ENCODE data around the gene PTTG1IP.

The PTTG1IP gene

DNA sequence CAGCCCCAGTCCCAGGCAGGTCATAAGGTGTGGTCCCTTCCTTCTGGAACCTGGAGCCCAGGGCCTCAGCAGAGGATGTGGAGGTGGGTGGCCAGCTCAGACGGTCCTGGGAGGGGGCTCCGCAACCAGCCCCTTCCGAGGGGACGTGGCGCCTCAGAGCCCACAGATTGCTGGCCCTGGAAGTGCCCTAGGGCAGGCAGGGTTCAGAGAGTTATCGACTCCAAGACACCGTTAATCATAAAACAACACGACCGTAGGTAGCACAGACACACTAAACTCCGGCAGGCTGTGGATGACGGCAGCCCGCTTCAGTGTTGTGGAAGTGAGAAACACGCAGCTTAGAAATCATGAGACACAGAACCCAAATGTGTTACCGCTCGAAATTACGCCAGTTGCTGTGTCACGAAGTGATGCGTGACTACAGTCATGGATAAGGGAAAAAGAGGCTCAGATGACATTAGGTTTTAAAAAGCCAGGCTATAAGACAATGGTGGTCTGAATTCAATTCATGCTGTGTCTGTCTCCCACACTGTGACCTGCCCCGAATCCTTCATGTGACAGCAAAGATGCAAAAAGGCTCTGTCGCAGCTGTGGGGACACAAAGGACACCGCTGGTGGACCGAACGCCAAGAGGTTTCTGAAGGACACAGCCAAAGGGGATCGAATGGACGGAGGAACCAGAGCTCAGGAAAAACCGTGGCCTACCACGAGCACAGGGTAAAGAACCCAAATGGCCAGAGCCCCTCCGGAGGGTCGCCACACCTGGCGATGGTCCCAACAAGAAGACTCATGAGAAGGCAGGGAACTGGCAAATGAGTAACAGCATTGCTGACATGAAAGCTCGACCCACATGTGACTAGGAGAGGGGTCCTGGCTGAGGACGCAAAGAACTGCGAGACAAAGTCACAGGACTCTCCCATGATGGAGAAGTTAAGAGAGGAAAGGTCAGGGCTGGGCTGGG, 53.9 kb downstream of the PTTG1IP start:
- no peak for DNase-seq

DNA sequence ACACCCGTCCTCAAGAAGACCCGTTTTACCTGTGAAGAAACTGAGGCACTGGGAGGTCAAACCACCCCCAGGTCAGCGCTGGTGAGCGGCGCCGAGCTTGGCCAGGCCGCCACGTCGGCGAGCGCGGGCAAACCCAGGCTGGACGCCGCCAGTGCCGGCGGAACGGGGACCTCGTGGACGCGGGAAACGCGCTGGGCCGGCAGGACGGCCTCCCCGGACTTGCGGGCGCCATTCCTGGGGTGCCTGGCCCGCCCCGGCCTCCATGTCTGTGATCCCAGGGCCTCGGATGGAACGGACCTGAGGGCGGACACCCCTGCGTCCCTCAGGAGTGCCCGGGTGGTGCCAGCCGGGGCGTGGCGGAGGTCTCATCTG, 54.9 kb downstream of the PTTG1IP start:
- no peak for DNase-seq

DNA sequence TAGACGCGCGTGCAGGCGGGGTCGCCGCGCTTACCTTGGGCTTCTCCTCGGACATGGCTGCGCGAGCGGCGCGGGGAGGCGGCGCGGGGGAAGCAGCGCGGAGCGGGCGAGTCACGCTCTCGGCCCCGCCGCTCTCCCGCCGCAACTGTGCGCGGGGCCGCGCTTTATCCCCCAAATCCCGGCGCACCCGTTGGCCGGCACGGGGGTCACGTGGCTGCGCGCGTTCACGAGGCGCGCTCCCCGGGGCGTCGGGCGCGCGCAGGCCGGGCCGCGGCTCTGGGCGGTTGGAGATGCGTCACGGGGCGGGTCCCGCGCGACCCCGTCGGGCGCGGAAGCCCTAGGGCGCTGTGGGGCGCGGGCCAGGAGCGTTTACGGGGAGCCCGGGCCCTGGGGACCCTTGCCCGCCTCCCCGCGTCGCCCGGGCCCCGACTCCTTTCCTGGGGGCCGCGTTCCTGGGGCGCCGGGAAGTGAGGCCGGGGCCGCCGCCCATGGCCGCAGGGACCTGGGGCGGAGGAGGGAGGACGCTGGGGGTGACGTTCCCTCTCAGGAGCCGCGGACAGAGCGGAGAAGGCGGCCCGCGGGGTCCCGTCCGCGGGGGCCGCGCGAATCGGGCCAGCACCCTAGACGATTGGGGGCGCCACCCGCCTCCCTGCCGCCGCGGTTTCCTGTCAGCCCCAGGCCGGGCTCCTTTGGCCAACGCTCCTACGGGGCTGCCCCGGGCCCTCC, 55.4 kb downstream of the PTTG1IP start, which contains the start of gene SUMO3:
Gene SUMO3, minus strand, starts transcription at position 149 of the 726 bp plus-strand sequence. Its CDS starts 94 bp downstream, at position 55.
- DNase-seq, result no peak

DNA sequence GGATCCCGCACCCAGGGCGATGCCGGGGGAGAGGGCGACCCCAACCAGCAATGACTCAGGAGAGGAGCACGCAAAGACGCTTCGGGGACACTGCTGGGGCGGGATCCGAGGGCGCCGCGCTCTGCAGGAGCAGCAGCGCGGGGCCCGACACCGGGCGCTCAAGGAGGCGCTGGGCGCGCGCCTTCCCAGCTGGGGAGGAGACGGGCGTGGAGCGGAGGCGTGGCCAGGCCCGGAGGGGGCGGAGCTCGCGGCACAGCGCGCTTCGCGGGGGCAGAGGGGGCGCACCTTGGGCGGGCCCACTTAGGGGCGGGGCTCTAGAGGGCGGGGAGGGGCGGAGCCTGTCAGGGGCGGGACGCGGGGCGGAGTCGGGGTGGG, 56.0 kb downstream of the PTTG1IP start:
- DNase-seq, result peak; percentile 39 to 42

DNA sequence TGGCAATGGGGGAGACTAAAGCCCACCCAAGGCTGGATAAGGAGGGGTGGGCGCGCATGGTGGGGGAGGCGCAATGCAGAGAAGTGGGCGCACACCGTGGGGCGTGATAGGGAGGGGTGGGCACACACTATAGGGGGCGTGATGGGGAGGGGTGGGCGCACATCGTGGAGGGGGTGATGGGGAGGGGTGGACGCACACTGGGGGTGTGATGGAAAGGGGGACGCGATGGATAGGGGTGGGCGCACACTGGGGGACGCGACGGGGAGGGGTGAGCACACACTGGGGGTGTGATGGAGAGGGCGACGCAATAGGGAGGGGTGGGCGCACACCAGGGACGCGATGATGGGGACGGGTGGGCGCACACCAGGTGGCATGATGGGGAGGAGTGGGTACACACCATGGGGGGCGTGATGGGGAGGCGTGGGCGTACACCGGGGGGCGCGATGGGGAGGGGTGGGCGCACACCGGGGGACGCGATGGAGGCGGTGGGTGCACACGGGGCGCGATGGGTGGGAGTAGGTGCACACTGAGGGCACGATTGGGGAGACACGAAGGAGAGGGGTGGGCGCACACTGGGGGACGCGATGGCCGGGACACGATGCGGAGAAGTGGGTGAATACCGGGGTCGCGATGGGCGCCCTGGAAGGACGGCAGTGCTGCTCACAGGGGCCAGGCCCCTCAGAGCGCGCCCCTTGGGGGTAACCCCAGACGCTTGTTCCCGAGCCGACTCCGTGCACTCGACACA, 56.6 kb downstream of the PTTG1IP start:
- DNase-seq, result no peak

DNA sequence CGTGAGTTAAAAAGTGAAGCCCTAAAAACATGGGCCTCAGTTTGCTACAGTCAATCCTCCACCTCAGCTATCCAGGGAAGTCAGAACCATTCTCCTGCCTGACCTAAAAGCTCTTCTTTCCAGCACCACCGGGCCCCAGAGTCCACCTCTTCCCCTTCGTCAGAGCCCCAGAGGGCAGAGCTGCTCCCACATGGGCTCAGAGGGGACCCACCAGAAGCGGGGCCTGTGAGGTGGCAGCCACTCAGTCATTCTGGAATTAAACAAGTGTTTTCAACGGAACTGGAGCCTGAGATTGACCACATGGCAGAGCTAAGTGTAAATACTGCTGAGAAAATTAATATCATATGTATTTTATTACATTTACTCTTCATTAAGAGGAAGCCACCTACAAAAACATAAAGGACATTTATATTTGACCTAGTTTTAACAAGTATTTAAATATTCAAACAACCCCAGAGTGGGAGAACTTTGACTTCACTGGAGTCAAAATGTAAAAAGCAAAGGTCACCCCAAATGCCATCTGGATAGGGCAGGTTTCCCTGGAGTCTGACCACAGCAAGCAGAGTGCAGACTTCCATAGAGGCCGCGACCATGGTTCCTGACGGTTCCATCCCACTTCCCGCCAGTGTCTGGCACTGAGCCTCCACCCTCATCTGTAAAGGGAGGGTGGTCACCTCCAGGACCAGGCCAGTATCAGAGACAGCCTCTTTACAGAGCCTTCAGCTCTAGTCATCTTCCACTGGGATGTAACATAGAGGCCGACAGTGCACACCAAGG, 57.5 kb downstream of the PTTG1IP start:
- DNase-seq, result no peak

DNA sequence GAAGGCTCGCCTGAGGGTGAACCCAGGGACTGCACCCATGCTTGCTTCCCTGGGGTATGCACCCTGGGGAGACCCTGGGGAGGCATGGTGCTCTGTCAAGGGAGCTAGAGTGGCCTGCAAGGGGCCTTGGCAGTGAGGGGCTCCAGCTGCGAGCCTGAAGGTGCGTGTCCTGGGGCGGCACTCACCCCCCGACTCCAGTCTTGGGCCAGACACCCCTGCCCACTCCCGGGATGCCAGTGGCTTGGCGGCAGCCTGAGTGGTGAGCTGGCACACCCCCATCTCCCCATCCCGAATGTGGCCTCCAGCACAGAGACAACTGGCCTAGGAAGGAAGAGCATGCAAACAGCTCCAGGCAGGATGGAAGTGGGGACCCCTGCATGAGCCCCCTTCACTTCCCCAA, 58.3 kb downstream of the PTTG1IP start:
- DNase-seq, result no peak

DNA sequence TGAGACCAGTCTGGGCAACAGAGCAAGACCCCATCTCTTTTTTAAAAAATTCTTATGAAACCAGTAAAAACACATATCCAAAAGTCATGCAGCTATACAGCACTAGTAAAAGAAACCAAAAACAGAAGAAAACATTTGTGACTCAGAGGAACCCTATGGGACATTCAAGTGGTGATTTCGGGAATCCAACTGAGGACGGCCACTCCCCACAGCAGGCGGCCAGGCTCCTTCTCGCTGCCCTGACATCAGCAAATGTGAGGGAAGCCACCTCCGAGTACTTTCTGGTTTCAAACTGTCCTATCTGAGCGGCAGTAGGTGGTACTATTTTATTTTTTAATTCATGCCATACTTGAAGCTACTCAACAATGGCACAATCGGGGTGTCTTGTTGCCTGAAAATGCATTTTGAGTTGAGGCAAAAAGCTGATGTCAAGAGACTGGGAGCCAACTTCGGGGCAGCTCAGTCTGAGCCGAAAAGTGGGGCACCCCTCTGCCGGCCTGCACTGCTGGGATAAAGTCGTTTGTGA, 58.9 kb downstream of the PTTG1IP start:
- DNase-seq, result no peak

DNA sequence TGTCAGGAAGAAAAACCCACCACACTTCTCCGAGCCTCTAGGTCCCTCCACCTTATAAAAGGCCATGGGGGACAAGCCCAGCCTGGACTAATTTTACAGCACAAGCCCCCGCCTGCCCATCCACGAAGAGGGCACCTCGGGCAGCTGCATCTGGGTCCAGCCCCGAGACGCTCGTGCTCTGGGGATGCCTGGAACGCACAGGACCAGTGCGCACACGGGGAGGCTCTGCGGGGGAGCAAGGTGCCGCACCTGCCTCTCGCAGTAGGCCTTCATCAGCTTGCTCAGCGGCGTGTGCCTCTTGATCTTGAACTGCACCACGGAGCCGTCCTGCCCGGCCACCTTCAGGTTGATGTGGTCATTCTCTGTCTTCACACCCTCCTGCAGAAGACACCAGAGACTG, 59.8 kb downstream of the PTTG1IP start:
- DNase-seq, result no peak

DNA sequence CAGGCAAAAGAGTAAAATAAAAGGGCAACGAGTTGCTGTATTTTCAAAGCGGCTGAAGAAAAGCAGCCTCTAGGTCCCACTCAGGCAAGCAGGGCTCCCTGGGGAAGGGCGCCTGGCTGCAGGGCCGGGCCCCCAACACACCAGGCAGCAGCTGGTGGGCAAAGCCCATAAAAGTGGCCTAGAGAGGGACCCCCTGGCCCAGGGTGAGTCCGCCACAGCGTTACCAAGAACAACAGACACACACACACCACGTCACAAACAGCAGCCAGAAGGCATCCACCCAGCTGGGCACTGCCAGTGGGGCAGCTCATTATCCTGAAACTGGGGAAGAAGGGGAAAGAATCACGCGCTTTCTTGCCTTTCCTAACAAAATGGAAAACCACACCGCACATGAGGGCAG, 60.3 kb downstream of the PTTG1IP start:
- DNase-seq, result no peak

DNA sequence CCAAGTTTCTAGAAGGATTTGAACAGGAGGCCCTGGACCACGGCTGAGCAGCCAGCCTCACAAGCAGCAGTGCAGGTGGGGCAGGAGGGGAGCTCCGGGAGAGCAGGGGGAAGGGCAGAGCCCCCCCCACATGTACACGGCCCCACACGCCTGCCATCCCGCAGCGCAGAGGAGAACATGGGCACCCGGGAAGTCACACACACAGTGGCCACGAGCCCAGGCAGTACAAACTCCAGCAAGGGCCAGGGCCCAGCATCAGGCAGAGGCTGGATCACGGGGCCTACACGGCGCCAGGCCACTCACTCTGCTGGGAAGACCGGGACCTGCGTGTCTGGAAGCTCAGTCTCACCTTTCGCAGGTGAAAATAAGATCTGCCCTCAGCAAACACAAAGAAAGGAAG, 60.9 kb downstream of the PTTG1IP start:
- DNase-seq, result no peak

DNA sequence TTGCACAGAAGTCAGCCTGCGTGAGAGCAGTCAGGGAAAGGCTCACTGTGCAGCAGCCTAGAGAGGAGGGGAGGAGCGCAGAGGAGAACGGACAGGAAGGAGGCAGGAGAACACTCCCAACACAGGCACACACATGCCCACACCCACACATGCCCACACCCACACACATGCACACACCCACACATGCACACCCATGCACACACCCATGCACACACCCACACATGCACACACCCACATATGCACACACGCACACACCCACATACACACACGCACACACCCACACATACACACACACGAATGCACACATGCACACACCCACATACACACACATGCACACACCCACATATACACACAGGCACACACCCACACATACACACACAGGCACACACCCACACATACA, 62.7 kb downstream of the PTTG1IP start:
- no peak for DNase-seq

DNA sequence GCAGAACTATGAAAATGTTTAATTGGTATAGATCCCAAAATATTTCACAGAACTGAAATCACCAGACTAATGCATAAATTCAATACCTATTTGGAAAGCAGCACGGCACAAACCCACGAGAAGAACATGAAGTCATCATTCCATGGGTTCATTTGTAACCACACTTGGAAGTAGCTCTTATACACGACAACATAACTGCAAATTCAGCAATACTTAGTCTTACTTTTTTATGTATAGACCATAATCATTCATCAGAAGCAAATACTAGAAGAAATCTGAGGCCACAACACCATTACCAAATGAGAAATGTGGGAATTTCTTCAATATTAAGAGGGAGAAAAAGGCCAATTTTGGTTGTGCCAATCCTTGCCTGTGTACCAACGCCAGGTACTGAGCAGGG, 67.6 kb downstream of the PTTG1IP start:
- DNase-seq, result no peak

DNA sequence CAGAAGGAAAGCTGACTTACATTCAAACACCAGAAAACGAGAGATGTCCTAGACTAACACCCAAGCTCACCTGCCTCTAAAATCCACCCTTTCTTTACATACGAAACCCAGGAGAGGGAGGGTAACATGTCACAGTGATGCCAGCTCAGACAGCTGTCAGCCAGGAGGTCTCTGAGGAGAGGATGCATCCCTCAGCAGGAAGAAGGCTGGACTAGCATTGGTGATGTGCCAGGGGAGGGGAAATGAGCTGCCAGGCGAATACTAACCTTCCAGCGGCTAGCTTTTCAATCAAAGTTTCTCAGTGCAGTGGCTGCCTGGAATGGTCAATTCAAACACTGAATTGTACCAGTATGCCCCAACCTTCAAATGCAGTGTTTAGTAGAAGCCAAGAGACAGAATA, 68.3 kb downstream of the PTTG1IP start:
- DNase-seq, result no peak

DNA sequence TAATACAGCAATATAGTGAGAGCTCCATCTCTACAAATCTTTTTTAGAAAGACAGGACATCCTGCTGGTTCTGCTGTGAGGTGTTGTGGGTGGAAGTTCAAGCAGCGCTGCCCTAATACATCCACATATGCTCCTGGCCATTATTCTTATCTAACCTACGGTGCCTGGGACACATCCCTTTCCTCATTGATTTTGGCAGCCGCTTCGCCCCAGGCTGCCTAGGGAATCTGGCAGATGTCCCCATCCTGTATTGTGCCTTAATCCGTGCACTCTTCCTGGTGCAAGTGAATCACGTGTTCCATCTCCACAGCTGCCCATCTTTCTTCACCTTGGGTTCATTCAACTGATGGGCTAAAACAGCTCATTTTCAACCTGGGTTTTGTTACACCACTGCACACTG, 68.7 kb downstream of the PTTG1IP start:
- DNase-seq, result no peak

DNA sequence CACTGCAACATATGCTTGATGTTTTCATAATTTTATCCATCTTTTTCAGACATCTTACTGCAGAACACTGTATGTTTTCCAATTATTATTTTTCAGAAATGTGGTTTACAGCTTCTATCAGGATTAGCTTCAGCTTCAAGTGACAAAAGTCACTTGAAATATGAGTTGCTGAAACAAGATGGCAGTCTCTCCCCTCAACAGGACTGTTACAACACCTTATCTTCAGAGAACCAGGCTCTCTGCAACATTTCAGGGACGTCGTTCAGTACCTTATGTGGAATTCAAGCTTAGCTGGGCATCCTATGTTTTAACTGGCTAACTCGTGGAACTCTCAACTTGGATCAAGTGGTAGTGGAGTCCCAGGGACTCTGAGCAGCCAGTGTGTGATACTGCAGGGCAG, 69.8 kb downstream of the PTTG1IP start:
- no peak for DNase-seq

DNA sequence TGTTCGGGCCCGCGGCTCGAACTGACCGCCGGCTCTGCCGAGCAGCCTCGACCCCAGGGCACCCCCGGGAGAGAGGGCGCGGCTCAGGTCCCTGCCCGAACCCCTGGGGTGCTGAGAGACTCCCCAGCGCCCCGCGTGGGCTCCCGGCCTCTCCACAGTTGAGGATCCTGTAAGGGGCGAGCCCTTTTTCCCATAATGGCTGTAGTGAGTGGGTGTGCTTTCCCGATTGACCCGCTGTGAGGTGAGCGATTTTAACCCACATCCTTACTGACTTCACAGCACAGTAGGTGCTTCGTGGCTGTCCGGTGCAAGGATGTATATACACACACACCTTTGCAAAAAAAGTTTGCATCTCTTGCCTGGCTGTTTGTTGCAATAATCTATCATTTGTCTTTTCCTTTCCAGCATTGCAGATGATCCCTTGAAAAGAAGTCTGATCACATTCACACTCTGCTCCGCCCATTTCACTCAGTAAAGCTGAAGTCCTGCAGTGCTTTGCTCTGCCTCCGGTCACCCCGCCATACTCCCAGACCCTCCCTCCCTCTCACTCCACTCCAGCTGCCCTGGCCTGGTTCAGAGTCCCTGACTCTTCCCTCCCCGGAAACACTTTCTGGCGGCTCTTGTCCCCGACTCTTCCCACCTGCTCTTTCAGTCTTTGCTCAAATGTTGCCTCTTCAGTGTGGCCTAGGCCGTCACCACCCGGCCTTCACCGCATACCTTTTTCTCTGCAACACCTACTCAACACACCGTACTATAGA, 70.9 kb downstream of the PTTG1IP start:
- no peak for DNase-seq

DNA sequence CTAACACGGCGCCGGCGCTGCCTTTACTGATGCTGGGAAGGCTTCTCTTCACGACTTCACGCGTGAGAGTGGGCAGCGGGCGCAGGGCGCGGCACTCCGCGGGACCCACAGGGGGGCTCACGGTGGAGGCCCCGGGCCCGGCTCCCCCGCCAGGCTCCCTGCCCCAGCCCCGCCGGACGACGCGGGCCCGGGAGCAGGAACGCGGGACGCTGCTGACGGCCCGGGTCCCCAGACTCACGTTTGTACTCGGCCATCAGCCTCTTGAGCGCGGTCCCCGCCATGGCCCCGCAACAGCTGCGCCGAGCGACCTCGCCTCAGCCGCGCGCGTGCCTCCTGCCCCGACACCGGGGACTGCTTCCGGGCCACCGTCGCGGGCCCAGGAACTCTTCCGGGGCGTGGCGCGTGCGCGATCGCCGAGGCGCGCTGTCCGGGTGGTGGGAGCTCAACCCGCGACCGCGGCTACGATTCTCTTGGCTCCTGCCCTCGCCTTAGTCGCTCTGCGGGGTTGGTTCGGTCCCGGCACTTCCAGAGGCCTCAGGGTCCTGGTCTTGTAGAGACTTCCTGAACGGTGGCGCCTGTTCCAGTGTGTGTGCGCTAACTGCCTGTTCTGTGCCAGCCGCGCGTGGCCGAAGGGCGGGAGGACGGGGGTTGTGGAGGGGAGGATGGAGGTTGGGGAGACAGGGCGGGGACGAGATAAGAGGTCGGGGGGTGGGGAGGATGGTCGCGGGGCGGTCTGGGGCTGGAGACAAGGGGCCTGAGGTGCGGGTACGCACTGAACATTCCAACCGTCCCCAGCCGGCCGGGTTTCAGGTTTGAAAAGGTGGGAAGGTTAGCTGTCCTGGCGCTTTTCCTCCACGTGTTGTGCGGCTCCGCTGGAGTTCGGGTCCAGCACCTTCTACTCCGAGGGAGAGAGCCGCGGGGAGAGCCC, 71.8 kb downstream of the PTTG1IP start, which contains the start of gene UBE2G2:
Gene UBE2G2, minus strand, starts transcription at position 353 of the 928 bp plus-strand sequence. Its CDS starts 72 bp downstream, at position 281.
- DNase-seq, result peak in 1 of 2 experiments; percentile 17

DNA sequence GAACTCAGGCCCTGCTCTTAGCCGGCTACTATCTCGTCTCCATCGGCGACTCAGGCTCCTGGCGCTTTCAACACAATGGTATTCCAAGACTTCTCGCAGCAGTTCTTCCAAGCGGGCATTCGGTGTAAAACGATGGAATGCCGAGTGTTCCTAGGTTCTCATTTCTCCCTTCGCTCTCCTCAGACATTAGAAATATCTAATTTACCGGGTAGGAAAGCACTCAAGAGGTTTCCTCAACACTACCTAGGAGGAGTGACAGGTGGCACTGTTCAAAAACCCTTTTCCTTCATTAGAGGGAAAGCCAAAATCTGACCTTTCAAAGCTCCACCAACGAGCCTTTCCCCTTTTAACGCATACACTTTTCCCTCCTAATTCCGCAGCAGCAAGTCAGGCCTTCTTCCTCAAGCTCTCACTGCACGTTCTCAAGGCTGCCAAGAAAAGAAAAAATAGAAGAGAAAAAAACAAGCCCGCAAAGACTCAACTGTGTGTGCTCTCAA, 72.5 kb downstream of the PTTG1IP start:
- DNase-seq, result no peak

DNA sequence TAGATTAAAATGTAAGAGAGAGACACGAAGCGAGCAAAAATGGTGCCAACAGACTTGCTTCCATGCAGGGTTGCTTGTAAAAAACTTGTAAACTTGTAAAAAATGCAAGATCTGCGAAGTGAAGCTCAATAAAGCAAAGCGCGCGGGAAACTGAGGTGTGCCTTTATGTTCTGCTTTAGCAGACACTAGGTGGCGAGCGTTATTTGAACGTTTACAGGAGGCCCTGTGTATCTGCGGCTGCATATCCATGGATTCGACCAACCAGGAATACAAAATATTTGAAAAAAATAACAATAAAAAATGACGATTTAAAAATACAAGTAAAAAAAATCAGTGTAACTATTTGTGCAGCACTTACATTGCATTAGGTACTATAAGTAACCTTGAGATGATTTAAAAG, 73.4 kb downstream of the PTTG1IP start:
- no peak for DNase-seq

All from cerebellar nuclear complex (tissue), 1 donor.